Urinary bladder (tissue), 4 donors: ENCODE data around the gene NKX2-3. TPM values are rescaled to one million over a fixed set of nuclear protein-coding genes. Genes with fewer than 3 reads are reported as not detected.

ENCODE experiments used
- DNase-seq: peaks from one replicate; pipeline ENCODE4 v3.0.0-alpha.2; 2015; ENCODE audit errors: extremely low spot score
- H3K27ac ChIP-seq: one replicate; pipeline ENCODE4 v1.5.1; 2013; ENCODE audit warnings: low read depth, mild to moderate bottlenecking, moderate library complexity
- H3K36me3 ChIP-seq: one replicate; pipeline ENCODE4 v1.6.1; 2013; ENCODE audit warnings: mild to moderate bottlenecking, moderate library complexity; ENCODE audit not compliant: insufficient read depth
- H3K4me1 ChIP-seq: one replicate; pipeline ENCODE4 v1.6.1; 2013; ENCODE audit warnings: mild to moderate bottlenecking, moderate library complexity; ENCODE audit not compliant: insufficient read depth
- H3K4me3 ChIP-seq: one replicate; pipeline ENCODE4 v1.5.1; 2013; ENCODE audit warnings: low read depth, low read length
- WGBS: extraction: QIAGEN DNeasy Blood & Tissue Kit; methylation state at CpG from one replicate; pipeline ENCODE4 v1.1.7; 2013; 5-methylcytosine and 5-hydroxymethylcytosine counted together
- polyA plus RNA-seq: library from polyadenylated mRNA; stranded (reverse); fragments of 200-250 nt; gene quantifications from one replicate; pipeline ENCODE4 v1.2.3, GENCODE V29; 2013
- total RNA-seq: library from RNA; depleted of rRNA; stranded (reverse); fragments of >200 nt; gene quantifications from one replicate; pipeline ENCODE4 v1.2.3, GENCODE V29; 2014
- donor health status: healthy with polysubstance abuse.
- donor health status: healthy.

Gene NKX2-3
- total RNA-seq (0.11 TPM), polyA plus RNA-seq (not detected)

DNA sequence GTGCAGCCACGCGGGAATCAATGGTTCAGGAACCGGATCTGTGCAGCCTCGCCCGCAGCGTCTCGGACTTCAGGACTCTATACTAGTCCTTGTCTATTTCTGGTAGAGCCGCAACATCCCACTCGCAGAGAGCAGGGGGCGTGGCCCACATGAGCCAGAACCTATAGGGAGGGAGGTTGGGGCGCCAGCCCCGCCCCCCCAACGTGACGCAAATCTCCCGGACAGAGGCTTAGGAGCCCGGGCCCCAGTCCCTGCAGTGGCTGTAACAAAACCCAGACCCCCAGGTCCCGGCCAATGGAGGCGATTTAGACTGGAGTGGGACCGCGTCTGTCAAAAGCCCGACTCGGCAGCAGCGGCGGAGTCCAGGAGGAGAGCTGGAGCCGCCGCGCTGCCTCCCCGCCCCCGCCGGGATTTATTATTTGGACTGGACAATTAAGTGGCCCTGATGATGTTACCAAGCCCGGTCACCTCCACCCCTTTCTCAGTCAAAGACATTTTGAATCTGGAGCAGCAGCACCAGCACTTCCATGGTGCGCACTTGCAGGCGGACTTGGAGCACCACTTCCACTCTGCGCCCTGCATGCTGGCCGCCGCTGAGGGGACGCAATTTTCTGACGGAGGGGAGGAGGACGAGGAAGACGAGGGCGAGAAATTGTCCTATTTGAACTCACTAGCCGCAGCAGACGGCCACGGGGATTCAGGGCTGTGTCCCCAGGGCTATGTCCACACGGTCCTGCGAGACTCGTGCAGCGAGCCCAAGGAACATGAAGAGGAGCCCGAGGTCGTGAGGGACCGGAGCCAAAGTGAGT lies at the start of gene NKX2-3:
Gene NKX2-3 (plus strand): TSS at position 256 of the 809 bp plus-strand sequence. CDS start 190 bp downstream, at position 446.
- DNase-seq, result no peak
- WGBS, result 3% methylated on average over 51 of the region's 51 CpGs
- Histone ChIP-seq H3K27ac (no peak within 1 kb of the TSS), H3K36me3 (no peaks in the 10 kb centered on the region), H3K4me1 (peaks cover 1% of the 10 kb centered on the region), H3K4me3 (no peak within 1 kb of the TSS)

DNA sequence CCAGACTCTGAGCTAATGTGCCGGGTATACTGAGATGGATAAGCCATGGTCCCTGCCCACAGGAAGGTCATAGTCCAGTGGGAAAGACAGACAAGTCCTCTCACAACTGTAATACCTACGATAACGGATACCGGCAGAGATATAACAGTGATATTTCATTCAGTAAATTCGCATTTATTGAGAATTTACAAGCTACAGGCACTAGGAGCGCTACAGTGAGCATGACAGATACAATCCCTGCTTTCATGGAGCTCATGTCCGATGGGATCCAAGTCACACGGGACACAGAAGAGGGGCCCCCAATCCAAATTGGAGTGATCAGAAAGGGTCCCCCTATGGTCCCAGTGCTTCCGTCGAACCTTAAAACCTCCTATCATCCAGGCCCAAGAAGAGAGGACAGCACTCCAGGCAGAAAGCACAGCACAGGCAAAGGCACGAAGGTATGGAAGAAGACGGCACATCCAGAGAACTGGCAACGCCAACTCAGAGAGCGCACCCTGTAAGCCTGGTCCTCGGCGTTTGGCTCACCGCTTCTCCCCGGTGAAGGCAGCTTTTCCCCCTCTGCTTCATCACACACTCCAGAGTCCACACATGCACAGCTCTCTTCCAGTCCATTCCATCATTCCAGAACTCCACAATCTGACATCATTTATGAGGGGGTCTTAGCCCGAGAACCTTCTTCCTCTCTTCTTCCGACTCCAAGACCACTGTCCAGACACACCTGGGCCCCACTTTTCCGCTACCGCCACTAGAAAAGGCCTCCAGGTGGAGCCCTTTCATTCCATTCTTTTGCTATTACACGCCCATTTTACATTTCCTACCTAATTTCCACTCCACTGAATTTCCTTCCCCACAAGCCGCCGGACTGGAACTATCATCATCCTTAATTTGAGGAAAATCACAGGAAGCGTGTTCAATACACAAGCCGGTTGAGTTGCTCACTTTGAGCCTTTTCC lies 47.8 kb upstream of the NKX2-3 start:
- Histone ChIP-seq H3K27ac (no peak overlapping the region), H3K36me3 (no peaks in the 10 kb centered on the region), H3K4me1 (no peaks in the 10 kb centered on the region), H3K4me3 (no peak overlapping the region)
- 66% methylated on average over 27 of the region's 27 CpGs for WGBS
- no peak for DNase-seq

DNA sequence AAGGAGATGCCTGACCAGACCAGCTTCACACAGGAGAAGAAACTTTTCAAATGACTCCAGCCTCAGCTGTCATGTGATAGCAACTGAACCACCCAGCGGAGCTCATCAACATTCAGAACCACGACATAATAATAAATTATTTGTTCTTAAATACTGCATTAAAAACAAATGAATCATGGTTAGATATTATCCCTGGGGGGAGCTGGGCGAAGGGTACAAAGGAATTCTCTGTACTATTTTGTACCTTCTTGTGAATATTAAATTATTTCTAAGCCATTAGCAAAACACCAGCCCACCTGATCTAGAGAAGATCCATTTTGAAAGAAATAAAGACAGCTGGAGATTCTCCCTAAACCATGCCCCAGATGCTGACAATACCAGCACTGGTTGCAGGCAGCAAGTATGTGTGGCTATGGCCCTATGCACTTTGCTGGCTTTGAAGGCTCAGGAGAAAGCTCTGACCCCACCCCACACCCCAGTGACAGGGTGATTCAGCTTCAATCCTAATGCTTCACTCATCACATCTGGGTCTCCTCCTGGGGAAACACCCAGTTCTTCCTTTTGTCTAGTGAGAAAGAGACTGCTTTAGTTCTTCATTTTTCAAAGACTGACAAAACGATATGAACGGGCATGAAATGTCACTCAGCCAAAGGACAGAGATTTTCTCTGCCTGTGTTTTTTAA lies 45.5 kb upstream of the NKX2-3 start:
- Histone ChIP-seq H3K27ac (no peak overlapping the region), H3K36me3 (no peaks in the 10 kb centered on the region), H3K4me1 (no peaks in the 10 kb centered on the region), H3K4me3 (no peak overlapping the region)
- DNase-seq, result no peak
- 80% methylated on average over 5 of the region's 5 CpGs for WGBS

DNA sequence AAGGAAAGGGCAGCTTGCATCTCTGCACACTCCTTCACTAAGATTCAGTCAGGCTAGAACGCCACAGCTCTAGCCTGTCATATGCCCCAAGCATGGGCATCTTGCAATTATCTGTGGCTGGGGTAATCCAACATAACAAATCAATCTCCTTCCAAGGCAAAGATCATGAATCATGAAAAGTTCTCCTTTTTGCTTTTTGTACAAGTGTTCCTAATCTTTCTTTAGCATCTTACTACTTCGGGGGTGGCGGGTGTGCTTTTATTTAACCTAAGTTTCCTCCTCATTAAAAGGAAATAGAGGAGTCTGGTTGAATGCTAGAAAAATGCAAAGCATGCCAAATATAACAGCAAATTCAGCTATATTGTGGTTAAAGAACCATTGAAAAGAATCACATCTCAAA lies 43.5 kb upstream of the NKX2-3 start:
- no peak for DNase-seq
- 50% methylated on average over 3 of the region's 3 CpGs for WGBS

GRCh38 chr10:99497343-99498025 lies 35.3 kb upstream of the NKX2-3 start:
- WGBS, result 46% methylated on average over 6 of the region's 6 CpGs
- no peak for DNase-seq
- Histone ChIP-seq H3K36me3 (no peaks in the 10 kb centered on the region), H3K4me3 (no peak overlapping the region), H3K4me1 (no peaks in the 10 kb centered on the region), H3K27ac (no peak overlapping the region)

More for the DNA sequence above, 43.5 kb upstream of the NKX2-3 start:
- no peak overlapping the region for H3K4me3 ChIP-seq
- H3K36me3 ChIP-seq, result no peaks in the 10 kb centered on the region
- H3K4me1 ChIP-seq, result no peaks in the 10 kb centered on the region
- no peak overlapping the region for H3K27ac ChIP-seq

- 78% methylated on average over 1 of the region's 1 CpG for WGBS
- Histone ChIP-seq H3K4me1 (no peaks in the 10 kb centered on the region), H3K27ac (no peak overlapping the region), H3K36me3 (no peaks in the 10 kb centered on the region), H3K4me3 (no peak overlapping the region)
- DNase-seq, result no peak
These were observed 26.3 kb upstream of the NKX2-3 start for GRCh38 chr10:99506416-99506815.

- Histone ChIP-seq H3K4me1 (no peaks in the 10 kb centered on the region), H3K27ac (no peak overlapping the region), H3K36me3 (no peaks in the 10 kb centered on the region), H3K4me3 (no peak overlapping the region)
- no peak for DNase-seq
These were observed 25.5 kb upstream of the NKX2-3 start for GRCh38 chr10:99507265-99507664.

GRCh38 chr10:99513061-99513460 lies 19.7 kb upstream of the NKX2-3 start:
- Histone ChIP-seq H3K27ac (no peak overlapping the region), H3K36me3 (no peaks in the 10 kb centered on the region), H3K4me1 (no peaks in the 10 kb centered on the region), H3K4me3 (no peak overlapping the region)
- no peak for DNase-seq

DNA sequence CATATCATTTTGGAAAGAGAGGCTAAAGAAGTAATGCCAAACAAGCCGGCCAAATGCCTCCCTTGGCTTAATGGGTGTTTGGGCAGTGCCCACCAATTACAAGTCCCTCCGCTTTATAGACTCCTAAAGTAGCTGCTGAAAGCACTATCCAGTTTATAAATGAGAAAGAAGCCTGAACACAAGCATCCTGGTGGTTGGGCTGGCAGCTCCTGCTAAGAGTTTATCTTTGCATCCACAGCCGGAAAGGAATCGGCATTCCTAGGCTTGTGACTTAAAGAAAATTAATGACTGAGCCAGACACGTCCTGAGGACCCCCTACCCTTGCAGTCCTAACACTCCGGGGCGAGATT lies 13.1 kb upstream of the NKX2-3 start:
- Histone ChIP-seq H3K4me1 (no peaks in the 10 kb centered on the region), H3K36me3 (no peaks in the 10 kb centered on the region), H3K4me3 (no peak overlapping the region), H3K27ac (no peak overlapping the region)
- no peak for DNase-seq
- 15% methylated on average over 7 of the region's 7 CpGs for WGBS

DNA sequence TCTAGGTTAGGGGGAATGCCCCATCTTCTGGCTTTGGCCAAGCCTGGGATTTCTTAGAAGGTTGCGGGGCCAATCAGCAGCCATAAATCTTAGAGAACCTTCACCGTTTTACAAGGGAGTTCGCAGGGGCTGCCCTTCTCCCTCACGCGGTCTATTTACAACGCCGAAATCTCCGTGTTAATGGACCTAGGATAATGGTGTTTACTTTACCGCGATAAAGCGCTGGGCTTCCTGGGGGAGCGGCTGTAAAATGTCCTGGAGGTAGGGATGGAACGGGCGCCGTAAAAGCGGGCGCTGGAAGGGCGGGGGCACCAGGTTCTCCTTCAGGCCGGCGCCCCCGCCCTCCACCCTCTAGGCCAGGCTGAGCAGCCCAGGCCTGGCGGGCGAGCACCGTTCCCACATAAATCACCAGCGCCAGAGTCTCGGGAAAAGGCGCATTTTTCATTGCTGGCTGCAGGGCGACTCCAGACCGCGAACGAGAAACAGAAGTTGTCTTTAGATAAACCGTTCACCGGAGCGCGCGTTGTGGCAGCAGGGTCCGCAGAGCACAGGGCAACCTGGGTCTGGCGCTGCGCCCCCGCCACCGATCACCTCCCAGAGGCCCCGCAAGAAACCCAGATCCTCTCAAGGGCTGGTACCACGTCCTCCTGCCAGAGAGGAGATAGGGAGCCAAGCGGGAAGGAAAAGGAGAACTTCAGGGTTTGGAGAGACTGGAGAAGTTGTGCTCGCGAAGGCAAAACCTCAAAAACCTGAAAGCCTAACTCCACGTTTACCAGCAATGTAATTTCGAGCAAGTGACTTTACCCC lies 12.5 kb upstream of the NKX2-3 start:
- Histone ChIP-seq H3K27ac (no peak overlapping the region), H3K4me1 (no peaks in the 10 kb centered on the region), H3K36me3 (no peaks in the 10 kb centered on the region), H3K4me3 (no peak overlapping the region)
- DNase-seq, result no peak
- 2% methylated on average over 48 of the region's 48 CpGs for WGBS

DNA sequence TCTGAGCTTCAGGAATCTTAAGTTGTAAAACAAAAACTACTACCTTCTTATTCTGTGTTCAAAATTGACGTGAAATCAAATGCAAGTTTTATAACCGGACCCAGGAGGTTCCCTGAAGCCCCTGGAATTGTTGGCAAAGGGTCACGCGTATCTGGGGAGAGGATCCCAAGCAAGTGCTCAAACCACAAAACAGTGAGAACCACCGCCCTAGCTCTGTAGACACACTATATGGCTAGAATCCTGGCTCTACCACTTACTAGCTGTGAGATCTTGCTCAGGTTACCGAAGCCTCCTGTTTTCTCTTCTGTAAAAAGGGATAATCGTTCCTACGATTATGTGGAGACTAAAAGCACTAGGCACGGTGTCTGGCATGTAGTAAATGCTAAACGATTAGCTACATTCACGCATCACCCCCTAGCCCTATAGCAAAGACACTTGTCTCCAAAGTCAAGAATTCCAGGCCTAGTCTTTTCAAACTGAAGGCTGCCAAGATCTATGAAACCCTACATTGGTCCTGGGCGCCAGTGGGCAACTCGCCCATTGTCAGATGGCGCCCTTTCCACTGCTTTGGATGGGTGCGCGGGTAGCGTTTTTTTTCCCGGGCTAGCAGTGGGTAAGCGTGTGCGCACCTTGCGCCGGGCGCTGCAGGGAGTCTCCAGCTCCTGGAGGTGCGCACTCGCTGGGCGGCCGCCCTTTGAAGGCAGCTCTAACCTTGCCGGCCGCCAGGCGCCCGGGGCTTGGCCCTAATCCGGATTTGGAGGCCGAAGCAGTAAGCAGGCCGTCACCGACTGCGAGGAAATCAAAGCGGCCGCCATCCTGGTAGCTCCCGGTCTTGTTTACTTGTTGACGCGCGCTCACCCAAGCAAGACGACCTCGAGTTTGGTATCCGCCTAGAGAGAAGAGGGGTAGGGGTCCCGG lies 11.6 kb upstream of the NKX2-3 start:
- Histone ChIP-seq H3K4me3 (no peak overlapping the region), H3K36me3 (no peaks in the 10 kb centered on the region), H3K27ac (no peak overlapping the region), H3K4me1 (no peaks in the 10 kb centered on the region)
- no peak for DNase-seq
- 14% methylated on average over 46 of the region's 46 CpGs for WGBS
